Fibroblast of lung (primary cell): ENCODE measurements around the gene PHTF2. TPM values are rescaled to one million over a fixed set of nuclear protein-coding genes. Genes with fewer than 3 reads are reported as not detected.
"Not testable (repeated sequence)": the region's sequence is repeated elsewhere in the genome, so short reads cannot be mapped to it uniquely, and the experiment has no call there.

Source experiments
- DNase-seq, 2 donors: peaks; one replicate each; pipeline versions ENCODE4 v3.0.0 to v3.0.0-alpha.2; 2010; ENCODE audit warnings: low read depth in 2 of 2
- H2AFZ ChIP-seq: 2 replicates; pipeline ENCODE4 v1.5.1; 2012; ENCODE audit warnings: low read length, control low read depth, inconsistent platforms
- H3K27ac ChIP-seq: 2 replicates; pipeline ENCODE4 v1.5.1; 2011; ENCODE audit warnings: low read length, control low read depth; ENCODE audit not compliant: insufficient read depth
- H3K27me3 ChIP-seq: 2 replicates; pipeline ENCODE4 v1.5.1; 2011; ENCODE audit warnings: mild to moderate bottlenecking, low read length; ENCODE audit not compliant: control insufficient read depth, insufficient read depth
- H3K36me3 ChIP-seq: 2 replicates; pipeline ENCODE4 v1.5.1; 2011; ENCODE audit warnings: low read length; ENCODE audit not compliant: control insufficient read depth, insufficient read depth
- H3K4me1 ChIP-seq: 2 replicates; pipeline ENCODE4 v1.5.1; 2011; ENCODE audit warnings: low read length; ENCODE audit not compliant: control insufficient read depth, insufficient read depth; ENCODE audit errors: extremely low read depth
- H3K4me2 ChIP-seq: 2 replicates; pipeline ENCODE4 v1.5.1; 2011; ENCODE audit warnings: low read length, control low read depth; ENCODE audit not compliant: insufficient read depth; ENCODE audit errors: extremely low read depth
- H3K4me3 ChIP-seq, 4 experiments: fragments of 200-600 bp in 1 of 4; sonication (generic) in 1 of 4; replicated peaks in 1 of 4; 2 replicates each; pipeline ENCODE4 v1.5.1; 2011 to 2016; ENCODE audit warnings: low read length in 4 of 4, low read depth in 3 of 4, mild to moderate bottlenecking in 3 of 4, control low read depth in 2 of 4, inconsistent platforms in 1 of 4, mixed read lengths in 1 of 4; ENCODE audit not compliant: insufficient read depth in 1 of 4; ENCODE audit errors: control extremely low read depth in 1 of 4
- H3K79me2 ChIP-seq: 2 replicates; pipeline ENCODE4 v1.5.1; 2012; ENCODE audit warnings: mild to moderate bottlenecking, low read length, inconsistent platforms; ENCODE audit not compliant: control insufficient read depth, insufficient read depth
- H3K9ac ChIP-seq: 2 replicates; pipeline ENCODE4 v1.5.1; 2011; ENCODE audit warnings: mild to moderate bottlenecking, low read length, control low read depth; ENCODE audit not compliant: insufficient read depth
- H3K9me3 ChIP-seq: 2 replicates; pipeline ENCODE4 v1.5.1; 2012; ENCODE audit warnings: low read depth, low read length; ENCODE audit not compliant: control insufficient read depth, insufficient read depth
- H4K20me1 ChIP-seq: 2 replicates; pipeline ENCODE4 v1.5.1; 2011; ENCODE audit warnings: low read length; ENCODE audit not compliant: control insufficient read depth, insufficient read depth; ENCODE audit errors: extremely low read depth
- EZH2 ChIP-seq: IDR thresholded peaks from 2 replicates; pipeline ENCODE4 v1.5.1; 2012; ENCODE audit warnings: low read length, control low read depth, mild to moderate bottlenecking; ENCODE audit errors: missing control alignments
- polyA plus RNA-seq, 2 donors: library from polyadenylated mRNA; depleted of rRNA in 1 of 2; stranded (reverse) in 1 of 2; unstranded in 1 of 2; fragments of >200 nt; gene quantifications; 2 replicates each; pipeline ENCODE4 v1.2.1, GENCODE V29; 2011 to 2012; ENCODE audit warnings: missing spikeins in 1 of 2
- total RNA-seq: library from RNA; depleted of rRNA; stranded (reverse); fragments of >200 nt; gene quantifications from 2 replicates; pipeline ENCODE4 v1.2.1, GENCODE V29; 2014
- TF ChIP-seq, protein P1 (sequence below), 2 donors: IDR thresholded peaks in 1 of 2; conservative IDR thresholded peaks in 1 of 2; 1 replicate in 1 of 2; 2 replicates in 1 of 2; pipeline ENCODE4 v1.5.1; 2011 to 2012; ENCODE audit warnings: low read length in 2 of 2, control low read depth in 1 of 2, inconsistent platforms in 1 of 2, low read depth in 1 of 2, mild to moderate bottlenecking in 1 of 2

PHTF2 gene
- total and polyA plus RNA-seq, 2 donors (not counting 1 experiment from before 2014, with no cell fraction given), result 25.9 to 64.4 TPM

DNA sequence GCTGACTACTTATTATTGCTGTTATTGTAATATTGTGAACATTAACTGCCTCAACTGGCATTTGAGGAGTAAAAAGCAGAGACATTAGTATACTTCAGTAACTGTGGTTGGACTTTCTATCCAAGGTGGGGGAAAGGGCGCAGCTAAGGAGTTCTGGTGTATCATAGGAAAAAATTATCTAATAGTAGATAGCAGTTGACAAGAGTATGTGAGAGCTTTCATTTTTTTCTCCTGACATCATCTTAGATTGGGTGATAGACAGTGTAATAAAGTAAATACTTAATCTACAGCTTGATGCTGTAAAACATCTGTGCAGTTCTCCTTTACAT is 68.9 kb downstream of the PHTF2 start:
- H3K4me2 ChIP-seq, result peak overlapping the region; percentile 76
- peak in 1 of 2 donors; percentile 71 for DNase-seq
- H3K4me1 ChIP-seq, result peaks cover 15% of the 10 kb centered on the region
- peak overlapping the region; percentile 71 for H3K27ac ChIP-seq
- no peak overlapping the region for H3K9ac ChIP-seq
- H3K79me2 ChIP-seq, result no peaks in the 10 kb centered on the region
- H4K20me1 ChIP-seq, result no peaks in the 10 kb centered on the region
- H3K9me3 ChIP-seq, result no peaks in the 10 kb centered on the region
- no peaks in the 10 kb centered on the region for H3K27me3 ChIP-seq
- TF ChIP-seq, protein P1, sequence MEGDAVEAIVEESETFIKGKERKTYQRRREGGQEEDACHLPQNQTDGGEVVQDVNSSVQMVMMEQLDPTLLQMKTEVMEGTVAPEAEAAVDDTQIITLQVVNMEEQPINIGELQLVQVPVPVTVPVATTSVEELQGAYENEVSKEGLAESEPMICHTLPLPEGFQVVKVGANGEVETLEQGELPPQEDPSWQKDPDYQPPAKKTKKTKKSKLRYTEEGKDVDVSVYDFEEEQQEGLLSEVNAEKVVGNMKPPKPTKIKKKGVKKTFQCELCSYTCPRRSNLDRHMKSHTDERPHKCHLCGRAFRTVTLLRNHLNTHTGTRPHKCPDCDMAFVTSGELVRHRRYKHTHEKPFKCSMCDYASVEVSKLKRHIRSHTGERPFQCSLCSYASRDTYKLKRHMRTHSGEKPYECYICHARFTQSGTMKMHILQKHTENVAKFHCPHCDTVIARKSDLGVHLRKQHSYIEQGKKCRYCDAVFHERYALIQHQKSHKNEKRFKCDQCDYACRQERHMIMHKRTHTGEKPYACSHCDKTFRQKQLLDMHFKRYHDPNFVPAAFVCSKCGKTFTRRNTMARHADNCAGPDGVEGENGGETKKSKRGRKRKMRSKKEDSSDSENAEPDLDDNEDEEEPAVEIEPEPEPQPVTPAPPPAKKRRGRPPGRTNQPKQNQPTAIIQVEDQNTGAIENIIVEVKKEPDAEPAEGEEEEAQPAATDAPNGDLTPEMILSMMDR (conservative IDR thresholded peaks at IDR 0.05 in 1 of 2, IDR thresholded peaks at IDR 0.05 in 1 of 2; ENCODE audit: low read depth in 1 of 2, low read length in 2 of 2), result no peak
- no peak for TF ChIP-seq EZH2
- no peaks in the 10 kb centered on the region for H3K36me3 ChIP-seq
- no peak overlapping the region for H2AFZ ChIP-seq
- no peak overlapping the region for H3K4me3 ChIP-seq

DNA sequence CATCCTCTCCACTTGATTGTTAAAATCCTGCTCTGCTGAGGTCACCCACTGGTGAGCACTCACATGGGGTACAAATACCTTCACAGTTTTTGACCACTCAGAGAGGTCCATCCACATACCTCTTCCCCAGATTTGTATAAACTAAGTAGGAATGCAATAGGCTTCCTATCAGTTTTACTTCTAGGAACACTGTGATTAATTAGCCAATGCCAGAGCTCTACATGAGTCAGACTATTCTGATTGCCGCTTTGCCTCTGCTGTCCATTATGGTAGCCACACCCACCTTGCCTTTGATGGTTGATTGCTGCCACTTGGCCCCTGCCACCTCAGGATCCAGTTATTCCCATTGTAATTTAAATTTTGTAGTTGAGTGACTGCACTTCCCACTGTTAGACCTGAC is 73.7 kb downstream of the PHTF2 start:
- DNase-seq, result peak in 1 of 2 donors; percentile 42
- not testable (repeated sequence) for H2AFZ ChIP-seq, H4K20me1 ChIP-seq, H3K9me3 ChIP-seq, H3K27me3 ChIP-seq, H3K4me3 ChIP-seq, H3K79me2 ChIP-seq, H3K4me2 ChIP-seq, H3K36me3 ChIP-seq, H3K27ac ChIP-seq, H3K9ac ChIP-seq, H3K4me1 ChIP-seq

DNA sequence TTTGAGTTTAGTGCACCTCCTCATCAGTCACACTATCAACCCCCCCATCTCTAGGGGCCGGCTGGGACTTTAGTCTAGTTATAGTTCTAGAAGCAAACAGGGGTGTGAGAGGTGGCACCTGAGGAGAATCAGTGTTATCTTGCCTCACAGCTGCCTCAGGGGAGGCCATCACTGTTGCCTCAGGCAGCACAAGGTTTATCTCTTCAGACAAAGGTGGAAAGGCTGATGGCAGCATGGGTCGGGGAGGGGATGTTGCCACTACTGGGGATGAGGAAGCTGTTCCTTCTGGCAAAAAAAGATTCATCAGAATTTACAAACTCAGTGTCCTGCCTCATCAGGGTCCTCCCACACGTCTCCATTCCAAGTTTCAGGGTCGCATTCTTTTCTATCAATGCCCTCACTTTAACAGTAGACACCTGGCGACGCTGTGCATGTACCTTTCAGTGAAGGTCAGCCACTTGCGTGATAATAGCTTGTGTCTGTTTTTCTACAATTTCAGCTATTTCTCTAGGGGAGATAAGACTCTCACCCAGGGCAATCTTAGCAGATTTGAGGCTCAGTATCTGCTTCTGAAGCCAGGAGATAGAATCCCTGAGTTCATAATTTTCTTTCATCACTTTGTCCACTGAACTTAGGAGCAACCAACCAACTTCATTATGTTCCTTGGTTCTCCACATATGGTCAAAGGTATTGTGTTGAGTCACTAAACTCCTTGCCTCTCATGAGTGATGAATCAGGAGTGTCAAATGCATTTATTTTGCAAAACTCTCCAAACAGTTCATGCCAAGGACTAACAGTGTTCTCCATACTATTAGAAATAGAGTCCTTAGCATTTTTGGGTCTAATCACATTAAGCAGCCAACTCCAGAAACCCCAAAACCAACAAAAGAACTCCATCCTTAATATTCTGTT is 75.1 kb downstream of the PHTF2 start:
- not testable (repeated sequence) for H4K20me1 ChIP-seq, H3K4me2 ChIP-seq, H3K27me3 ChIP-seq, H3K9me3 ChIP-seq, H3K9ac ChIP-seq, H3K4me3 ChIP-seq, H3K27ac ChIP-seq, H3K79me2 ChIP-seq, H2AFZ ChIP-seq, H3K4me1 ChIP-seq, H3K36me3 ChIP-seq
- DNase-seq, result peak in 1 of 2 donors; percentile 66

DNA sequence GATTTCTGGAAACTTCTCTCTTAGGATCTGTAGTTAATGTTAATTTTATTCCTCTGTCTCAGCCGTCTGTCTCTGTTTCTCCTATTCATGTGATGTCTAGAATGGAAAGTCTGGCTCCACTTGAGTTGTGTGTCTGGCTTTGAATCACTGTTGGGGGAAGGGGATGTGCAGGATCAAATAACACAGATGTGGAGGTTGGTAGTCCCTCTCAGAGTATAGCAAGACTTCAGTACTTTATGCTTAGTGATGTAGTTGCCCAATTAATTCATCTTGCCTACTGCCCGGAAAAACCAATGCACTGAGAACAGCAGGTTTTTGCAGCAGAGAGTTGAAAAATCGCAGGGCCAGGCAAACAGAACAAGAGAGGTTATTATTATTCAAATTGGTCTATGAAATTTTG is 79.2 kb downstream of the PHTF2 start:
- Histone ChIP-seq H4K20me1 (no peaks in the 10 kb centered on the region), H2AFZ (no peak overlapping the region), H3K27me3 (no peaks in the 10 kb centered on the region), H3K9me3 (no peaks in the 10 kb centered on the region), H3K4me1 (peaks cover 2% of the 10 kb centered on the region), H3K9ac (no peak overlapping the region), H3K36me3 (no peaks in the 10 kb centered on the region), H3K4me3 (no peak overlapping the region), H3K4me2 (no peak overlapping the region), H3K27ac (no peak overlapping the region), H3K79me2 (no peaks in the 10 kb centered on the region)
- TF ChIP-seq, protein P1 (conservative IDR thresholded peaks at IDR 0.05 in 1 of 2, IDR thresholded peaks at IDR 0.05 in 1 of 2; ENCODE audit: low read depth in 1 of 2, low read length in 2 of 2), result no peak
- no peak for TF ChIP-seq EZH2
- DNase-seq, result peak; percentile 21 to 83
